GM21526 (cell line): ENCODE results near the gene TNNC1.
A peak's percentile ranks its signal among the peaks of the same experiment; 100 is the strongest.

Source experiments
- ATAC-seq: cut with Tn5 transposase; IDR thresholded peaks from one replicate; pipeline ENCODE4 v1.9.1; 2021; ENCODE audit warnings: moderate library complexity; ENCODE audit not compliant: unreplicated experiment, low FRiP score

Gene TNNC1

GRCh38 chr3:52458770-52459545 lies 5.1 kb upstream of the TNNC1 start:
- no peak for ATAC-seq

GRCh38 chr3:52458031-52458760 lies 4.4 kb upstream of the TNNC1 start:
- ATAC-seq, result no peak

GRCh38 chr3:52456800-52457183 lies 3.0 kb upstream of the TNNC1 start:
- no peak for ATAC-seq

- no peak for ATAC-seq
Observed at GRCh38 chr3:52456169-52456799, 2.4 kb upstream of the TNNC1 start.

GRCh38 chr3:52455283-52456168 lies 1.7 kb upstream of the TNNC1 start, which contains the start of gene NISCH:
Gene NISCH, plus strand, starts transcription at chr3:52455604. Its CDS starts 38 bp downstream, at chr3:52455642.
- ATAC-seq, result peak; percentile 69

- no peak for ATAC-seq
Observed at GRCh38 chr3:52454938-52455282, 1.1 kb upstream of the TNNC1 start.

GRCh38 chr3:52454250-52454937 lies 553 bp upstream of the TNNC1 start:
- no peak for ATAC-seq

- ATAC-seq, result no peak
Observed at GRCh38 chr3:52452570-52453221, 1.1 kb downstream of the TNNC1 start.

GRCh38 chr3:52452126-52452525 lies 1.7 kb downstream of the TNNC1 start:
- ATAC-seq, result no peak

- no peak for ATAC-seq
Observed at GRCh38 chr3:52451237-52452083, 2.4 kb downstream of the TNNC1 start.

GRCh38 chr3:52450489-52451236 lies 3.2 kb downstream of the TNNC1 start:
- no peak for ATAC-seq

GRCh38 chr3:52447512-52448355 lies 6.1 kb downstream of the TNNC1 start:
- no peak for ATAC-seq

- ATAC-seq, result no peak
Observed at GRCh38 chr3:52446631-52447511, 7.0 kb downstream of the TNNC1 start.

- ATAC-seq, result no peak
Observed at GRCh38 chr3:52446042-52446441, 7.8 kb downstream of the TNNC1 start.

- peak; percentile 73 for ATAC-seq
Observed at GRCh38 chr3:52444860-52445793, 8.7 kb downstream of the TNNC1 start, which contains the start of gene SEMA3G. Gene SEMA3G, minus strand, starts transcription at chr3:52445103. Its CDS starts 76 bp downstream, at chr3:52445027.
